Activated T-cell treated with anti-CD3 and anti-CD28 coated beads for 48 hours (primary cell): ENCODE data around the gene EFHC1.

Source experiments
- DNase-seq: peaks from one replicate; pipeline ENCODE4 v3.0.0-alpha.2; 2020; ENCODE audit warnings: low read depth

Gene EFHC1

DNA sequence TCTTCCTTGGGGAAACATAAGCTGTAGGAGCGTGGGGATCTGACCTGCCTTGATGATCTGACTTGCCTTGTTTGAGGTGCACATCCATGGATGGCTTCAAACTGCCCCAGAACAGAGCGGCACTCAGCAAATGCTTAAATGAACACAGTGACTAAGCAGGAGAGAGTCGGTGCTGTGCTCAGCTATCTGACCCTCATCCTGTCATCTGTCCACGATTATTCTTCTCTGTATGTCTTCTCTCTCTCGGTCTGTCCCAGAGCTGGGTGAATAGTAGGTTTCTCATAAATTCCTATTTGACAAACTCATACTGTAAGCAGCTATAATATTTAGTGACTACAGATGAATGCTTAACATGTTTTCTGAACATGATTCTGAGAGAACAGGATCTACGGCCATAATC lies 119.5 kb downstream of the EFHC1 start:
- no peak for DNase-seq

DNA sequence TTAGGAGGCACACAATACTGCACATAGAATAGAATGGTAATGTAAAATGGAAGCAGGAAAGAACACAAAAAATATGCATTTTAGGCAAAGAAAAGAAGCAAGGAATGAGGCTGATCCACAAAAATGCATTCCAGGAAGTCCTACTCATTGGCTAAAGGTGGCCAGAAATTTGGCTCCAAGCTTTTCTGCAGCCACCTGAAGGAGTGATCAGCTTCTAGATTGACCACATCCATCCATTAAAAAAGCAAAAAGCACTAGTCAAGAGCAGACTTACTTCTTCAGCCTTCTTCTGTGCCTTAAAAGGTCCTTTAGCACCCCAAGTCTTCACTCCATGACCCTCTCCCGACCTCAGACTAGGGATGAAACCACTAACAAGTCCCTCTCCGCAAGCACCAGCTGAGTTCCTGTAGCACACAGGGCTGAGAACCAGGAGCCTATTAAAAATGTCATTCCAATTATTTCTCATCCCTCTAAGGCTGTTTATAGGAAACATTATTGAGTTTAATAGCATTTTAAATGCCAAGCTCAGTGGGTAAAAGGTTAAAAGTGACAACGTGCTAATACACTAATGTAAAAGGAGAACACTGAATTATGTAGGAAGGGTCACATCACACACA lies 120.3 kb downstream of the EFHC1 start:
- DNase-seq = no peak

DNA sequence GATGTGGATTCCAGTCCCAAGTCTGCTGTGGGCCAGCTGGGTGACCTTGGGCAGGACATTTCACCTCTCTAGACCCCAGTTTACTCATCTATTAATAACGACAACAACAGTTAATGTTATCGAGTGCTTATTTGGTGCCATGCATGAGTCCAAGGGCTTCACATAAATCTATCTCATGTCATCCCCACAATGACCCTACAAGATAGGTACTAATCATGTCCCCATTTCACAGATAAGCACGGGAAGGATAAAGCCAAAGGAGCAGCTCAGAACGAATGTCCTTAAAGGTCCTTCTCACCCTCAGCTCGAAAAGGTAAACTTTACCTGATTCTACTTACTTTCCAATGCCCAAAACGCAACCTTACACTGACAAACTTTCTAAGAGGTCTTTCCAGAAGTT lies 121.0 kb downstream of the EFHC1 start:
- no peak for DNase-seq

- DNase-seq = no peak
These were observed 123.1 kb downstream of the EFHC1 start for GRCh38 chr6:52543262-52543661.

DNA sequence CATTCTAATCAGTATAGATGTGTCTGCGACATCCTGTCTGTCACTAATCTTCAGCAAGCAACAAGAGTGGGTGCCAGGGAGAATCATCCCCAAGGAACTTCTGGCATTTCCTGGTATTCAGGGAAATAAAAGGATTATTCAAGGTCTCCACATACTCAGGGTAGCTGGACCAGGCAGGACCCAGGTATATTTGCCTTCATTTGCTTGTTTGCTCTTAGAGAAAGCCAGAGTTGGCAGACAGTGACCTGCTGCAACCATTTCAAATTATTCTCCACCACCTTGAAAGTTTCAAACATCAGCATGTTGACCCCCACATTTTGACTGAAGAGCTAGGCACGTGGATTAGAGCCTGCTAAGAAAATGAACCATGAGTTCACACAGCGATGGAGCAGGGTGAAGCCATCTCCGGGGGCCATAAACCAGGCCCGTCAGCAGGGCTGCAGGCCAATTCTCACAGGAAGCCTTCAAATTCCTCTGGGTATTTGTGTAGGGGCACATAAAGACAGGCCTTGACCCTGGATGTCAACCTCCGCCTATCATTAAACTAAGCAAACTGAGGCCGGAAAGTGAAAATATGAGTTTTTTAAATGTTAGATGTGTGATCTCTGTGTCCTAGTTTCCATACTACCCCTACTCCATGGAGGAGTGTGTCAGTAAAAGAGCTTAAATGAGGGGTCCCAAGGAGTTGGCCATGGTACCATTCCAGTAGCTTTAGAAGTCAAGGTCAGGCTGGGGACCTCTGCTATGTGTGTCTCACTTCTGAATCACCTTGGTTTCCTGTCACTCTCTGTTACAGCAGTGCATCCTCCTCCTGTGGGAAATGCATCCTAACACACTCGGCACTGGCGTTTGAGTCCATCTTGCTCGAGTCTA lies 123.8 kb downstream of the EFHC1 start:
- no peak for DNase-seq

DNA sequence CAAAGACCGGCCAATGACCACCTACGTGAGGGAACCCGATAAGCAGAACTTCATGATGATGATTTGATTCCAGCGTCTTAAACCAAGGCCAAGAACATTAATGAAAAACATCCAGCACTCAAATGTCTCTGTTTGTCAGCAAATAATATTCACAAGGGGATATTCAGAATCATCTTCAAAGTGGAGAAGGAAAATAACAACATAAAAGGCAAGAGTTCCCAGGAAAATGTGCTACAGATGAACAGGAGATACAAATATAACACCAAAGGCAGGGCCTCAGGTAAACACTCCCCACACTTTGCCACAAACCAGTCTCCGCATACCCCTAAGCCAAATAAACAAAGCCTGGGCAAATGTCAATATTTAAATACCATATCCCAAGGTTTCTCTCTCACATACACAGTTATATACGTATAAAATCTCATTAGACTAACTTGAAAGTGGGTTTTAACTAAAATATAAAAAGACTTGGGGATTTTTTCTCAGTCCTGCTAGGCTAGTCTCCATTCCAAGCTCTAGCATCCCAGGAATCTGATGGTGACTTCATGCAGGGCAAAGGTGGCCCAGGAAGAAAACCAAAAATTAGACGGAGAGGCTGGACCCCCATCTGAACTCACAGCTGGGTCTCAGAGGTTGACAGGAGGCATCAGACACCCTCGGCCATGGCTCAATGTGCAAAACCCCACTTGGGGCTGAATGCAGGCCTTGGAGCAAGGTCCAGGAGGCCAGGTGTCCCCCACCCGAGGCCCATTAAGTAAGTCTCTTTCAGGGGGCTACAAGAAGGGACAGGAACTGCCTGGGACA lies 124.7 kb downstream of the EFHC1 start:
- no peak for DNase-seq

DNA sequence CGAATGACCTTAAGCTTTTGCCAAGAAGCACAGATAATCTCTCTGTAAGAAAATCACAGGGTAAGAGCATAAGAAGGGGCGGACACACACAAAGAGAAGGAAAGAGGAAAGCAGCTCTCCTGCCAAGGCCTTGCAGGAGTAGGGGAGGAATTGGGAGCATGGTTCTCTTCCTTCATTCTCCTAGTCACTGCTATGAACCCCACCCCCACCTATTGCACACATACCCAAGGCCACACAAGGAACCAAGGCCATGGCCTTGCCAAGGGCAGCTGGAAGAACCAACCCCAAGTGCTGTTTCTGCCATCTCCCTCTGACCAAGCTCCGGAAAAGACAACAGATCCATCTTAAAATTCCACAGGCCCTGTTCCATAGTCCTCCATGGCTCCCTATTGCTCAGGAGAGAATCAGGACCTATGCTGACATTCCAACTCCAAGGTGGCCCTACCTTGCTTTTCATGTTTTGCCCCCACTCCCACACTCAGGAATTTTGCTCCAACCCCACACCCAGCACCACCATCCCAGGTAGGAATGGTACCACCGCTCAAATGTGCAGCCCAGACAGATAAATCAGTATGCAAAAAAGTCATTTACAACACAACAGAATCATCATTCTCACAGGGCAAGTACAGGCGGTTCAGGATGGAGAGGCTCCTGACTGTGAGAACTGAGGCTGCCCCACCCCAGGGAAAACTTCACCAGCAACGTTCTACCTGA lies 125.4 kb downstream of the EFHC1 start:
- DNase-seq = no peak

DNA sequence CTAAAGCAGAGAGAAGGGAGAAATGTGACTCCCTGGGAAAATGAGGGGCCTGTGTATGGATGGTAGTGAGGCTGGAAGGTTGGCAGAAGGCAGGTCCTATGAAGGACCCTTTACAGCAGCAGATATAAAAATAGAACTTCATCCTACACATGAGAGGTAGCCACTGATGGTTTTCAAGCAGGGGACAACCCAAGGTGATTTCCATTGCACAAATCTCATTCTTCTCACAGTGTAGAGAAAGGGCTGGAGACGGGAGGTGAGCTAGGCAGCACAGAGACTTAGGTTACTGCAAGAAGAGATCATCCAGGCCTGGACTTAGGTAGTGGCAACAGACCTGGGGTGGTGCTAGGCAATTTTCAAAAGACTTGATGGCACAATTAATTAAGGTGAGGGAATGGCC lies 126.0 kb downstream of the EFHC1 start:
- DNase-seq = no peak

- DNase-seq = no peak
These were observed 126.5 kb downstream of the EFHC1 start for GRCh38 chr6:52546678-52547077.

DNA sequence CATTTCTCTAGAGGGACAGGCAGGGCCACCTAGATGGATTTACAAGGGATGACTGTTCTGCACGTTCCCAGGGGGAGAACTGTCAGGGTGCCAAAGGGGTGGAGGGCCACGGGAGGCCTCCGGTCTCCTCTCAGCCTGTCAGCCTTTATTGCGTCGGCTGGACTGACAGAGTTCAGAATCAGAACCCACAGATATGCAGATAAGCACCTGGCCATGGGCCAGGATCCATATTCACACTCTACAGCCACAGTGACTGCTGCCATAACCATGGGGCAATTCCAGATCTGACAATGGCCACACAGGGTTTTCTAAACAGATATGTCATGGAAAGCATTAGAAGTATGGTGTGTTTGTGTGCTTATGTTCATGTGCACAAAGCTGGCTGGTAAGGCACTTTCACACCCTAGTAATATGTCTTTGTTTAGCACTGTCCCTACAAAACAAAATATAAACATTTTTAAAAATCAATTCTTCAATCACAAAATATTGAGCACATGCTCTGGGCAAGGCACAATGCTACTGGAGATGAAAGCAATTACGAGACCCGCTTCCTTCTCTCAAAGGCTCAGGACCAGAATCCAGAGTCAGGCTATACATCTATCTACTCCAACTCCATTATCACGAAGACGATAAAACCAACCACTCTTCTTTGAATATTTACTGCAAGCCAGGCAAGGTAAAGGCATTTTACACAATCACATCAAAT lies 127.7 kb downstream of the EFHC1 start:
- DNase-seq = no peak

- DNase-seq = no peak
These were observed 128.2 kb downstream of the EFHC1 start for GRCh38 chr6:52548353-52548713.

DNA sequence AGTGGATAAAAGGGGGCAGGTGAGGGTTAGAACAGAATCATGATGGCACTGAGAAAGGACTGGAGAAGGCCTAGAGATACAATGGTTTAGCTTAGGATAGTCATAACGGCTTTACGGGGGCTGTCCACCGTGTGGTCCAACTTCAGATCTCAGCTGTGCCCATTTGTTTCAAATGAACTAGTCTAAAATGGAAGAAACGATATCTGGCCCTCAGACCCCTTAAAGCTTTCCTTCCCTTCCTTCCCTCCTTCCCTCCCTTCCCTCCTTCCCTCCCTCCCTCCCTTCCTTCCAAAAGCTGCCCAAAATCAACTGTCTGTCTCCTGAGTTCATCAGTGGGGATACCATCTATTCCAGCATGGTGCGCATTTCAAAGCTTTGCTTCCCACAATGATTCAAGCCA lies 128.9 kb downstream of the EFHC1 start:
- DNase-seq = no peak

DNA sequence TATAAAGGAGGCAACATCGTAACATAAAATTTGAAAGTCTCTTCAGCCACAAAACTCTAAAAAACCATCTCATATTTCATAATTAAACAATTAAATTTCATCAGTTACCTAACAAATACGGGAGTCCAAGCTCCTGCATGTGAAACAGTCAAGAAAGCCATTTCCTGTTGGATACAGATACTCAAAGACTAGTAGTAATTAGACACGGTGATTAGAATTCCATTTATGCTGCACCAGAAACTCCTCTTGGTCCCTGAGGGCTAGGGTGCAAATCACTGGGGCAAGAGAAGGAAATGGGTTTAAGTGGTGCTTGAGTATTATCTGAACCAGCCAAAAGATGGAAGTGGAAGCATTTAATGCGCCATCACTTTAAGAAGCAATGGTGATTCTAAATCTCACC lies 129.3 kb downstream of the EFHC1 start:
- no peak for DNase-seq

- DNase-seq = no peak
These were observed 130.0 kb downstream of the EFHC1 start for GRCh38 chr6:52550014-52550575.

DNA sequence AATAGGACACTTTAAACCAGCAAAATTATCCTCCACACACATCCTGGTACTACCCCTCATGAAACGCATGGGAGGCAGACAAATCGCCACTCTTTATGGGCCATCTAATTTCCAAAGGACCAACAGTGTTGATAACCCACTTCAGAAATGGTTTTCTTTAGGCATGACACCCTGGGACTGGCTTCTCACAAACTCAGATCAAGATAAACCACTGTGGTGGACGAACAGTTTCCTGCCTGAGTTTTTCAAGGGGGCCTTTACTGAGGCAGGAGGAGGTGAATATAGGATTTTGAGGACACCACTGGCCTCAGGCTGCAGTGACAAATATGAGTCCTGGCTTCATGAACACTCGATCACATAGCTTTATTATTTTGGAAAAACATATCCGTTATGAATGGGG lies 130.7 kb downstream of the EFHC1 start:
- DNase-seq = no peak

GRCh38 chr6:52551483-52552277 lies 131.5 kb downstream of the EFHC1 start:
- DNase-seq = no peak

DNA sequence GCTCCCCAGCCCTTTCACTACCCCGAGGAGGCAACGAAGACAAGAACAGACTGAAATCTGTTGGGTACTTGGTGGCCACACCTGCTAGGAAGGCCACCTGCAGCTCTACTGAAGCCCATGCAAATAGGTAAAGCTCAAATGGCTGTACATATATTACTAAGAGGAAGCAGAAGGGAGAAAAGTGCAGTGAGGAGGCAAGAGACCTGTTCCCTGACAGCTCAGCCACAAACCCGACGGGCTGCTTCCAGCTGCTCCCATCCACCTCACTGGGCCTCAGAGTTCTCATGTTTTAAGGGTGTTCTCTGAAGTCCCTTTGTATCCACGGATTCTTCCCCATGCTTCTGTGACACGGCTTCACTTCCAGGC lies 132.1 kb downstream of the EFHC1 start:
- no peak for DNase-seq

- no peak for DNase-seq
These were observed 133.0 kb downstream of the EFHC1 start for GRCh38 chr6:52553158-52553557.

GRCh38 chr6:52553719-52554118 lies 133.6 kb downstream of the EFHC1 start:
- DNase-seq = no peak

- DNase-seq = no peak
These were observed 134.6 kb downstream of the EFHC1 start for GRCh38 chr6:52554684-52555280.
